ENCODE measurements around the gene ZNF117.
"Not testable (repeated sequence)": the region's sequence is repeated elsewhere in the genome, so short reads cannot be mapped to it uniquely, and the experiment has no call there.

The ZNF117 gene

DNA sequence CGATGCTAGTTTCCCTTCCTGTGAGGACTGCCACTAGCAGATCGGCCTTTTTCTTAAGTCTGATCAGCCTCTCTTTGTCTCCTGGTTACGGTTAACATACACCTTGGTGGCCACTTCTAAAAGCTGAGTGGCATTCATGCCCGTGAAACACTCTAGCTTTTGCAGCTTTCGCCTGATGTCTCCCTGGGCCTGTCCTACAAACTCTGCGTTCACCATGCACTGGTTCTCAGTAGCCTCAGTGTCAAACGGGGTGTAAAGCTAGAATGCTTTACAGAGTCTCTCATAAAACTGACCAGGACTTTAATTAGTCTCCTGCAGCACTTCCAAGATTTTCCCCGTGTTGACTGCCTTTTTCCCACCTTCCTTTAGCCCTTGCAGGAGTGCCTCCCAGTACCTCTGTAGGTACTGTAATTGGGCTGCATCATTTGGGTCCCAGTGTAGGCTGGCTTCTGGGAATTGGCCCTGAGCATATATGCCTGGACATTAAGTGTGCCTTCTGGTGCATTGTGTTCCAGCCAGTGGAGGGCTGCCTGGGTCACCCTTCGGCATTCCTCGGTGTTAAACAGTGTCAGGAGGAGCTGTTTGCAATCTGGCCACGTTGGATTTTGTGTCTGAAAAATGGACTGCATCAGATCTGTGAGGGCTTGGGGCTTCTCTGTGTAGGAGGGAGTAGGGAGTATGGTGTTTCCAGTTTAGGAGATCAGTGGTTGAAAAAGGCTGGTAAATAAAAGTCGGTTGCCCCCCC, 6.5 kb upstream of the ZNF117 start:
- no peak for DNase-seq (ENCODE audit: low read depth in 1 of 2, low spot score in 1 of 2)

DNA sequence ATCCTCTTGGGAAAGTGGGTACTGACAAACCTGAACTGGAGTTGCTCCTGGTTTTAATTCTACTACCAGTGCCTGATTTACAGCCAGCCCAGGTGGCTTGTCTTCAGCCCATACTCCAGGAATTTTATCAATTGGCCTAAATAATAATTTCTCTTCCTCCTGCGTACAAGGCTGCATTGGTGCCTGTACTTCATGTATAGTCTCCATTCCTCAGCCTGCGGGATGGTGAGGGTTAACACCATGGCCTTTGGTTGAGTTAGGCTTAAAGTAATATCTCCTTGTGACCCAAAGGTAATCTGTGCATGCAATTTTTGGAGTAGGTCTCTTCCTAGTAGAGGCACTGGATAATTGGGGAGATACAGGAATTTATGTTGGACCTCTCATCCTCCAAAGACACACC, 5.5 kb upstream of the ZNF117 start:
- DNase-seq (ENCODE audit: low read depth in 1 of 2, low spot score in 1 of 2): no peak

DNA sequence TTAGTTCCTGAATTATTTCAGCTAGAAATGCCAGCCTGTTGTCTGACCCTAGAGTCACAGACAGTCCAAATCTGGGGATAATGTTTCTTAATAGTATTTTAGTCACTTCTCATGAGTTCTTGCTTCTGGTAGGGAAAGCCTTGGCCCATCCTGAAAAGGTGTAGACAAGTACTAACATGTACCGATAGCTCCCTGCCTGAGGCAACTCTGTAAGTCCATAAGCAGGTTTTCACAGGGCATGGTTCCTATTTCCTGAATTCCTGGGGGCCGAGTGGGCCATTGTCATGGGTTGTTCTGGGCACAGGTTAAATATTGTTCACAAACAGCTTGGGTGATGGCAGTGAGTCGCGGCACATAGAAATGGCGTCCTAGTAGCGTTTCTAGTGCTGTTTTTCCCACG, 3.1 kb upstream of the ZNF117 start:
- no peak for DNase-seq (ENCODE audit: low read depth in 1 of 2, low spot score in 1 of 2)

DNA sequence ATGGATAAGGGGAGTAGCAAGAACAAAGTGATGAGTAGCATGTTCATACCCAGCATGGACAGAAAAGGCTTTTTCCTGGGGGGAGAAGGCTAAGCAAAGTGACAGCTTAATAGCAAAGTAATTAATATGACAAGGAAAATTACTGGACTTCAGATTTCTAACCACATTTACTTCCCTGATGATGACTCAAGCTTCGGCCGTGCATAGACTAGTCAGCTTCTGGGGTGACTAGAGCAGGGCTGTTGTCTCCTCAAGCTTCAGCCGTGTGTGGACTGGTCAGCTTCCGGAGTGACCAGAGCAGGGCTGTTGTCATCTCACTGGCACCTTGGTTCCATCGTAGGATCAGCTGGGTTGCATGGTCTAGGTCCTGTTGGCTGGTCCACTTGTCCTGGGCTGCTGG, 2.1 kb upstream of the ZNF117 start:
- DNase-seq (ENCODE audit: low read depth in 1 of 2, low spot score in 1 of 2): no peak

DNA sequence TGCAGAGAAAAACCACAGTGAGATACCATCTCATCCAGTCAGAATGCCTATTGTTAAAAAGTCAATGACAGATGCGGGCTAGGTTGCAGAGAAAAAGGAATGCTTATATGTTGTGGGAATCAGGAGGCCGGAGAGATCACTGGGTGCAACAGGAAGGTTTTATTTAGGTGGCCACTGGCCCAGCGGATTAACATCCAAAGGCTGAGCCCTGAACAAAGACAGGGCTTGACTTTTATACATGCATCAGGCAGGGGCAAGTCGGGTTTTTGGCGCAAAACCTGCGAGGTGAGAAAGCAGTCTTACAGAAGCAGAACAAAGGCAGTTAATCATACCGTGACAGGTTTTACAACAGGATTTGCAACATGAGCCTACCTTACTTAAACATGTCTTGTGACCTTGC, 620 bp downstream of the ZNF117 start:
- DNase-seq (ENCODE audit: low read depth in 1 of 2, low spot score in 1 of 2): no peak

DNA sequence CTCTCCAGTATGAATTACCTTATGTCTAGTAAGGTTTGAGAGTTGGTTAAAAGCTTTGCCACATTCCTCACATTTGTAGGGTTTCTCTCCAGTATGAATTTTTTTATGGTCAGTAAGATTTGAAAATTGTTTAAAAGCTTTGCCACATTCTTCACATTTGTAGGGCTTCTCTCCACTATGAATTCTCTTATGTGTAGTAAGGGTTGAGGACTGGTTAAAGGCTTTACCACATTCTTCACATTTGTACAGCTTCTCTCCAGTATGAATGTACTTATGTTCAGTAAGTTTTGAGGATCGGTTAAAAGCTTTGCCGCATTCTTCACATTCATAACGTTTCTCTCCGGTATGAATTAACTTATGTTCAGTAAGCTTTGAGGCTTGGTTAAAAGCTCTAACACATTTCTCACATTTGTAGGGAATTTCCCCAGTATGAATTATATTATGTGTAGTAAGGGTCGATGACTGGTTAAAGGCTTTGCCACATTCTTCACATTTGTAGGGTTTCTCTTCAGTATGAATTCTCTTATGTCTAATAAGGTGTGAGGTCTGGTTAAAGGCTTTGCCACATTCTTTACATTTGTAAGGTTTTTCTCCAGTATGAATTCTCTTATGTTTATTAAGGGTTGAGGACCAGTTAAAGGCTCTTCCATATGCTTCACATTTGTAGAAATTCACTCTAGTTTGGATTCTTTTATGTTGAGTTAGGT, 12.2 kb downstream of the ZNF117 start:
- DNase-seq (ENCODE audit: low read depth in 1 of 2, low spot score in 1 of 2): no peak

DNA sequence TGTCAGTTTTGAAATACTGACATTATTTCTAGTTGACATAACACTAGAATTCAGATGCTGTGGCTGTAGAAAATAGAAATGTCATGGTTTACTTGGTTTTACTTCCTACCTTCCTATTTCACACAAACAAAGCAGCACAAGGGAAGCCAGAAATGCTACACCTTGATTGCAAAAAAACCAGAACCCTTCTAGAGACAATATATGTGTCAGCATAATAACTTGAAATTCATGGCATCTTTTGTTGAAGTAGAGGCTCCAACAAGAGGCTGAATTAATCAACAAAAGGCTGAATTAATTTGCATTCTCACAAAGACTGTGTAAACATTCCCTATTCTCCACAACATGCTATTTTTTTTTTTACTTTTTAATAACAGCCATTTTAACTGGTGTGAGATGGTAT, 25.2 kb downstream of the ZNF117 start:
- DNase-seq (ENCODE audit: low read depth in 1 of 2, low spot score in 1 of 2): no peak

DNA sequence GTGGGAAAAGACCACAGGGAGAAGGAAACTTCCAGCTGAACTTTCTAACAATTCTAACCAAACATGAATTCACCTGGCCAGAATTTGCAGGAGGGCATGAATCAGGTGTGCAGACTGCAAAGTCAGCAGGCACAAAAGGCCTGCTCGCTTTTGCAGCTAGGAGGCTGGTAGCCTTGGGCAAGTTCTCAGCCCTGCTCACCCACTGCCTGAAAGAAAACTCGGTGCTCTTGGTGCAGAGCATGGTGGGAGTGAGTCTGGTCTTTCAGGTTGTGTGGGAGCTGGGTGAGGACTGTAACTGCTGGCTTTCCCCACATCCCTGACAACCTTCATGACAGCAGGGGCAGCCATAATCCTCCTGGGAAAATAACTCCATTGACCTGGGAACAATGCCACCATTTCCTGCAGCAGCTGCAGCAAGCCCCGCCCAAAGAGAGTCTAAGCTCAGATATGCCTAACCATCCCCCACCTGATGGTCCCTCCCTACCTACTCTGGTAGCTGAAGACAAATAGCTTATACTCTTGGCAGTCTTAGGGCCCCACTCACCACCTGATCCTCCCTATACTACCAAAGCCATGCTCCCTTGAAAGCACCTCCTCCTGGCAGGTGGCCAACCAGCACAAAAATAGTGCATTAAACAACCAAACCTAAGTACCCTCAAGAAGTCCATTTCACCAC, 31.6 kb downstream of the ZNF117 start:
- DNase-seq (ENCODE audit: low read depth in 1 of 2, low spot score in 1 of 2): no peak

DNA sequence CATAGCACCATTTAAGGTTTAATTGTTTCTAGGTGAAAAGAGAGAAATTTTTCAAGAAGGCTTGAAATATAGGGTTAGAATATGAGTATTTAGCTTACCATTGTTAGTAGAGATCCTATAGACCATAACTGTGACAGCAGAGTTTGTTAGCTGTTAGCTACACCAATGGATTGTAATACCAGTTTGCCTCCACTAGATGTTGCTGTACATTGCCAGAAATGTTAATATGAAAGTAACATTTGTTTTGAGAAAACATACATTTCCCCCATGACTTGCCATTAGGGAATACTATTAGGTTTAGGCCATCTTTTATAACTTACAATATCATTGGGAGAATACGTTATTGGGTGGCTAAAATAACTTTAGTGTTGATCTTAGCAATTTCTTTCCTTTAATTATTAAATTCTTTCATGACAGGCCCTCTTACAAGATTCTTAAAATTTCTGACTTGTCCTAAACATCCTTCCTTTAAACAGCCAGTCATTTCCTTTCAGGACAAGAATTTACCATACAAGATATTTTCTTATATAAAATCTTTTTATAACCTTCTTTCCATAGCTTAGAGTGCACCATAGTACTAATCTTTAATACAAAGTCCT, 39.5 kb downstream of the ZNF117 start:
- DNase-seq (ENCODE audit: low read depth in 1 of 2, low spot score in 1 of 2): no peak

DNA sequence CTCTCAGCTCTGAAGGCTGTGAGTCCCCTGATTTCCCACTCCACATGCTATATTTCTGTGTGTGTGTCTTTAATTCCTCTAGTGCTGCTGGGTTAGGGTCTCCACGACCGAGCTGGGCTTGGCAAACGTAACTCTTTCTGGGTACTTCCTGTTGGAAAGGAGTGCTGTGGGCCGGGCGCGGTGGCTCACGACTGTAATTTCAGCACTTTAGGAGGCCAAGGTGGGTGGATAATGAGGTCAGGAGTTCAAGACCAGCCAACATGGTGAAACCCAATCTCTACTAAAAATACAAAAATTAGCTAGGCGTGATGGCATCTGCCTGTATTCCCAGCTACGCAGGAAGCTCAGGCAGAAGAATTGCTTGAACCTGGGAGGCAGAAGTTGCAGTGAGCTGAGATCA, 40.2 kb downstream of the ZNF117 start:
- DNase-seq (ENCODE audit: low read depth in 1 of 2, low spot score in 1 of 2): not testable (repeated sequence)

DNA sequence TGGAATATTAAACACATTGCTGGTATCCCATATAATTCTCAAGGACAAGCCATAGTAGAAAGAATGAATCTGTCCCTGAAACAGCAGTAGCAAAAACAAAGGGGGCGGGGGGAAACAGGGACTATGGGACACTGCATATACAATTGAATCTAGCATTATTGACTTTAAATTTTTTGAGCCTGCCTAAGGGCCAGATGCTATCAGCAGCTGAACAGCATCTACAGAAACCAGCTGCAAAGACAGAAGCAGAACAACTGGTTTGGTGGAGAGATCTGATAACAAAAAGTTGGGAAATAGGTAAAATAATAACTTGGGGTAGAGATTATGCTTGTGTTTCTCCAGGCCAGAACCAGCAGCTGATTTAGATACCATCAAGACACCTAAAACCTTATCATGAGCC, 42.1 kb downstream of the ZNF117 start:
- DNase-seq (ENCODE audit: low read depth in 1 of 2, low spot score in 1 of 2): not testable (repeated sequence)

DNA sequence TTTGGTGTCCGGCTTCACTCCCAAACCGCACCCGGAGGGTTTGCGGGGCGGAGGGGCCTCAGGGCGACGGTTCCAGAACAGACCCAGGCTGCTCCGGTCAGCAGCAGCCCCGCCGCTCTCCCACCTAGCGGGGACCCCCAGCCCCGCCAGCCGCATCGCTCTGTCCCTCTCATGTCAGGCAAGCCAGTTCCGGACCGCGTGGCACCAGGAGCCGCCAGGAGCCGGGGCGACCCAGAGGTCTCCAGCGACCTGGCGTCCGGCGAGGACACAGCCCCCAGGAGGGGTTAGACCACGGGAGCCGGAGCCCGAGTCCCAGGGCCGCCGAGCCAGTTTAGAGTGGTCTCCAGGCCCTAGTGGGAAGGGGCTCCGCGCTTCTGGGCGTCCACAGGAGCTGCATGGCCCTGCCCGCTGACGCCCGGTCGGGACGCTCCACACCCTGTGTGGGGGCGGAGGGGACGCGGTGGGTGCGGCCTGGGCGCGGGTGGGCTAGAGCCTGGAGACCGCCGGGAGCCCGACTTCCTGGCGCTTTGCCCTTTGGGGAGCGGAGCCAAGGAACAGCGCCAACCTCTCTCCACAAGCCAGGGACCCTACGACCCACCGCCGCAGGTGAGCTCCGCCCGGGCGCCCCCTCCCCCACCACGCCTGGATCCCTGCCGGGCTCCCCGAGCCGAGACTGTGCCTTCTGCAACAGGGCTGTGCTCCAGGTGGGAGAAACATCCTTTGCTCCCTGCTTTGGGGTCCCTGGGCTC, 43.4 kb downstream of the ZNF117 start:
- DNase-seq (ENCODE audit: low read depth in 1 of 2, low spot score in 1 of 2): no peak

DNA sequence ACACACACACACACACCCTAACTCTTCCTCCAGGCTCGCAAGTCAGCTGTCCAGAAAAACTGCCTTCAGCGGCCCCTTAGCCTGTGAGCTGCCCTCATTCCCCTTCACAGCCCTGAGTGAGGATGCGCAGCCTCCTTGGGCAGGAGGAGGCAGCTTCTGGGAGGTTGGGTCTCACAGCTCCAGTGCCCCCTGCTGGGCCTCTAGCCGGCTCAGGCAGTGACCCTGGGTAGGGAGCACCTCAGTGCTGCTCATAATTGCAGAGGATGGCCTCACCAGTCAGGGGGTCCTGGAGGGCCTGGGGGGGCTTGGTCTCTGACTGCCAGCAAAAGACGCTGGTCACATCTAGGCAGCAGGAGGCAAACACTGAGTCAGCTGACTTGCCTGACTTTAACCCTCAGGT, 44.1 kb downstream of the ZNF117 start:
- no peak for DNase-seq (ENCODE audit: low read depth in 1 of 2, low spot score in 1 of 2)

DNA sequence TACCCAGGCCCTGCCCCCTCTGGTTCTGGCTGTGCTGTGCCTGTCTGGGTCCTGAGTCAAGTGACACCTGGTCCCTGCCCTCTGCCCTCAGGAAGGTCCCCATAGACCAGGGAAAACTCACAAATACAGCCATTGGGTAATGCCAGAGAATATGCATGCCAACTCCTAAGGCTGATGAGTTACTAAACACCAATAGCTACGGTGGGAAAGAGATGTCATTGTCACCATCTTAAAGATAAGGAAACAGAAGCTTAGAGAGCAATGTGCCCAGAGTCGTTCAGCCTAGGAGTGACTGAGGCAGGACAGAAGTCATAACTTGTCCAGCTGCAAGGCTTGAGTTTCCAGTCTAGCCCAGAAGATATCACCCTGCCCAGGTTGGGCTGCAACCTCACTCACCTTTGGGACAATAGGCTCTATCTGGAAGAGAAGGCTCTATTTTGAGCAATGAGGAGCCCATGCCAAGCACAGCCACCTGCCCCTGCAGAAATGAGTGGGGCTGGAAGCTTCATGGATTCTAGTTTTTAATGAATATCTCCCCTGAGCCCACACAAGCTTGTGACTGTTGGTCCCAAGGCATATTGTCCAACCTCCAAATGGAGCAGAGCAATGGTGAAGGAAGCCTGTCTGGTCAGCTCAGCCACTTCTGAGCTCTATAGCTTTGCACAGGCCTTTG, 45.2 kb downstream of the ZNF117 start:
- no peak for DNase-seq (ENCODE audit: low read depth in 1 of 2, low spot score in 1 of 2)

DNA sequence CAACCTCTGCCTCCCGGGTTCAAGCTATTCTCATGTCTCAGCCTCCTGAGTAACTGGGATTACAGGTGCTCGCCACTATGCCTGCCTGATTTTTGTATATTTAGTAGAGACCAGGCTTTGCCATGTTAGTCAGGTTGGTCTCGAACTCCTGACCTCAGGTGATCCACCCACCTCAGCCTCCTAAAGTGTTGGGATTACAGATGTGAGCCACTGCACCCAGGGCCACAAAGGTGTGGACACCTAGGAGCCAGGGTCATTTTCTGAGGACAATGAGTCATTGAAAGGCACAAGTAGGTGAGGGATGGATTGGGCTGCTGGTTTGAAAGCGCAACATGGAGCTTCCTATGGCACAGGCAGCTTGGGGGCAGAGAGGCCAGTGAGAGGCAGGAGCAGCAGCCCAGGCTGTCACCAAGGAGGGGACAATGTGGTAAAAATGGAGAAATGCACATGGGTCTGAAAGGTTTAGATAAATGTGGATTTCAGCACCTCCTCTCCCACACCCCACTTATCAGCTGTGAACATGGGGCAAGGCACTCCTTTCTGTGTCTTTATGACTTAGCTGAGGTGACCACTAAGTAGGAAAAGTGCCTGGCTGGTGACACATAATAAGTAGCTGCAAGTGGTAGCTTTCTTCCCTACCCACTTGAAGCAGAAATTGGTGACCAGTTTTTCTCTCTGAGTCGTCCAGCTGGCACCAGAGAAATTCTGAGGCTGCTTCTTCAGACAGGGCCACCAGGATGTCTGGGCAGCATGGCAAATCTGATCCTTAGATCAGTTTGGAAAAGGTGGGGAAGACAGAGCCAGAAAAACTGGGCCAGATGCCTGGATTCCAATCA, 46.0 kb downstream of the ZNF117 start:
- not testable (repeated sequence) for DNase-seq (ENCODE audit: low read depth in 1 of 2, low spot score in 1 of 2)

DNA sequence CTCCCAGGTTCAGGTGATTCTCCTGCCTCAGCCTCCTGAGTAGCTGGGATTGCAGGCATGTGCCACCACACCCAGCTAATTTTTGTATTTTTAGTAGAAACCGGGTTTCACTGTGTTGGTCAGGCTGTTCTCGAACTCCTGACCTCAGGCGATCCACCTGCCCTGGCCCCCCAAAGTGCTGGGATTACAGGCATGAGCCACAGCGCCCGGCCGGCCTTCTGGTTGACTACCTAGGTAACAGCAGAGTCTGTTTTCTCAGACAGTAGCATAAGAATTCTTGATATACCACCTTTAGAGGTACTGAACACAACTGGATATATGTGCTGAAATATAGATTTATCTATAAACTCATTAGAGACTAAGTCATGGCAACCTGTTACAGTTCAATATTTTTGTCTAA, 50.8 kb downstream of the ZNF117 start:
- not testable (repeated sequence) for DNase-seq (ENCODE audit: low read depth in 1 of 2, low spot score in 1 of 2)

DNA sequence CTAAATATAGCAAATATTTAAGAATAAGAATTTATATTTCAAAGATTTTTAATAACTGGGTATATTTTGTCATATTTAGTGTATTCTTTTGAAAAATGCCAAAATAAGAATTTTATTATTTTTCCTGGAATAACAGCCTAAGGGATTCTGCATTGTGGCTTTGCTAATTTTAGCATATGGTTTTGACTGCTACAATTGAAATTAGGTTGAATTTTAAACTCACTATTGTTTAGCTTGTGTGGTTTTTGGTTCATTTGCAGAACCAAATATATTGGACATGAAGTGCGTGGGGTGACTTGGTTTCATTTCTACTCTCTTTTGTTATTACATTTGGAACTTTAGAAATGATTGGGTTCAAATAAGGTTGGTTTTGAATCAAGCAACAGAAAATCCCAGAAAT, 52.3 kb downstream of the ZNF117 start:
- DNase-seq (ENCODE audit: low read depth in 1 of 2, low spot score in 1 of 2): no peak

DNA sequence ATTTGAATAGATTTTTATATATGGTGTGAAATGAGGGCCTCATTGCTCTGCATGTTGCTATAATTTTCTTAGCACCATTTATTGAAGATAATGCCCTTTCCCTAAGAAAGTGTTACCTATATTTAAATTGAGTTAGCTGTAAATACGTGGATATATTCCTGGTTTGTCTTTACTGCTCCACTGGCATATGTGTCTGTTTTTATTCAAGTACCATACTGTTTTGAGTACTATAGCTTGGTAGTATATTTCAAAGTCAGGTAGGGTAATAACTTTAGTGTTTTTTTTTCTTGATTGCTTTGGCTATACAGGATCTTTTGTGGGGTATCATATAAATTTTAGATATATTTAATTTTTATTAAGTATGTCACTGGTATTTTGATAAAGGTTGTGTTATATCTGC, 56.4 kb downstream of the ZNF117 start:
- no peak for DNase-seq (ENCODE audit: low read depth in 1 of 2, low spot score in 1 of 2)

DNA sequence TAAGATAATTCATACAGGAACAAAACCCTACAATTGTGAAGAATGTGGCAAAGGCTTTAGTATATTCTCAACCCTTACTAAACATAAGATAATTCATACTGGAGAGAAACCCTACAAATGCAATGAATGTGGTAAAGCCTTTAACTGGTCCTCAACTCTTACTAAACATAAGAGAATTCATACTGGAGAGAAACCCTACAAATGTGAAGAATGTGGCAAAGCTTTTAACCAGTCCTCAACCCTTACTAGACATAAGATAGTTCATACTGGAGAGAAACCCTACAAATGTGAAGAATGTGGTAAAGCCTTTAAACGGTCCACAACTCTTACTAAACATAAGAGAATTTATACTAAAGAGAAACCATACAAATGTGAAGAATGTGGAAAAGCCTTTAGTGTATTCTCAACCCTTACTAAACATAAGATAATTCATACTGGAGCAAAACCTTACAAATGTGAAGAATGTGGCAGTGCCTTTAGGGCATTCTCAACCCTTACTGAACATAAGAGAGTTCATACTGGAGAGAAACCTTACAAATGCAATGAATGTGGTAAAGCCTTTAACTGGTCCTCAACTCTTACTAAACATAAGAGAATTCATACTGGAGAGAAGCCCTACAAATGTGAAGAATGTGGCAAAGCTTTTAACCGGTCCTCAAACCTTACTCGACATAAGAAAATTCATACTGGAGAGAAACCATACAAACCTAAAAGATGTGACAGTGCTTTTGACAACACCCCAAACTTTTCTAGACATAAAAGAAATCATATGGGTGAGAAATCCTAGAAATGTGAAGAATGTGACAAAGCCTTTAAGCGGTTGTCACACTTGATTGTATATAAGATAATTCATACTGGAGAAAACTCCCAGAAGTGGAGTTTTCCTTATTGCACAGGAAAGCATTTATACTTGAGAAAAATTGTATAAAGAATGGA, 62.3 kb downstream of the ZNF117 start:
- DNase-seq (ENCODE audit: low read depth in 1 of 2, low spot score in 1 of 2): not testable (repeated sequence)
